ENCODE measurements around the gene DNAJC21. TPM values are rescaled to one million over a fixed set of nuclear protein-coding genes. Genes with fewer than 3 reads are reported as not detected.

DNAJC21 gene
- total and polyA plus RNA-seq, 9 of the 15 experiments (the other 6 are each of a cell fraction or from before 2014, with no cell fraction given), result 26.6 to 105 (median 70.7) TPM

DNA sequence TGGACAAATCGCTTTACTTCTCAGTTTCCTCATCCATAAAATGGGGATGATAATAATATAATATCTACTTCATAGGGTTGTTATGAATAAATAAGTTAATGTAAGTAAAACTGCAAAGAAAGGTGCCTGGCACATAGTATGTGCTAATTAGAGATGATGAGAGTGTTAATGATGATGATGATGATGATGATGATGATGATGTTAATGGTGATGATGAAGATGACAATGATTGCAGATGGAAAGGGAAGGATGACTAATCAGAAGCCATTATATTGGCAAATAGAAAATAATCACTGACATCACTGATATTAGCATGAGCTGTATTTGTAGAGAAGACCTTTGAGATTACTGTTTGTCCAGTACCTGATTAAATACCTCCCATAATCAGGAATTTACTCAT, 34.6 kb upstream of the DNAJC21 start:
- 90% methylated on average over 1 of the region's 1 CpG for WGBS (ENCODE audit: insufficient coverage, low coverage, missing lambda C conversion rate)
- H3K9me3 ChIP-seq (replicated peaks; ENCODE audit: control insufficient read depth, insufficient read depth, low read depth, low read length), result no peaks in the 10 kb centered on the region
- H3K79me2 ChIP-seq (ENCODE audit: control insufficient read depth, insufficient read depth, low read length), result no peaks in the 10 kb centered on the region
- no peak overlapping the region for H3K9ac ChIP-seq (ENCODE audit: insufficient read depth in 1 of 2, low read depth in 2 of 2, low read length in 2 of 2)
- ChIA-PET CTCF (ENCODE audit: low intra/inter-chr PET ratio) (no interaction called here), POLR2A (interaction anchor here (1.1 to 1.3 kb wide), 2 partner anchors 9 to 240 kb away, joined by 3 read pairs; no protein-coding TSS in a partner anchor)
- intact Hi-C loops (cut with micrococcal nuclease), result loop anchor here (5.0 kb wide), 3 partner anchors 62 to 108 kb away; no protein-coding TSS in a partner anchor
- H3K36me3 ChIP-seq (ENCODE audit: control insufficient read depth, insufficient read depth, low read length), result no peaks in the 10 kb centered on the region; the same call in 2 of the 3 replicates
- H3K9me1 ChIP-seq (ENCODE audit: control insufficient read depth, insufficient read depth, low read length), result no peaks in the 10 kb centered on the region
- no peak for FAIRE-seq
- no TSS peak for BruUV-seq (replicated peaks)
- no peaks in the 10 kb centered on the region for H4K20me1 ChIP-seq (replicated peaks; ENCODE audit: control insufficient read depth, insufficient read depth, low read length)
- ATAC-seq, result no peak
- H3K4me3 ChIP-seq, result no peak overlapping the region
- no peak overlapping the region for H3K4me2 ChIP-seq (ENCODE audit: insufficient read depth, low read length)
- DNase-seq (ENCODE audit: extremely low read depth in 1 of 4, low spot score in 3 of 4), result no peak
- H3K27me3 ChIP-seq (ENCODE audit: control insufficient read depth in 2 of 2, insufficient read depth in 2 of 2, low read length in 2 of 2), result no peaks in the 10 kb centered on the region
- in situ Hi-C loops (cut with MboI), result loop anchor here (5.0 to 10.0 kb wide), 2 partner anchors 377 to 410 kb away; no protein-coding TSS in a partner anchor
- H3K4me1 ChIP-seq (replicated peaks in 1 of 2; ENCODE audit: control insufficient read depth in 2 of 2, insufficient read depth in 2 of 2, low read length in 2 of 2), result peaks cover 6 to 16% of the 10 kb centered on the region in 2 experiments
- H2AFZ ChIP-seq (ENCODE audit: low read depth, low read length), result no peak overlapping the region
- no peak overlapping the region for H3K27ac ChIP-seq (ENCODE audit: extremely low read depth, low read depth, low read length)
- TF ChIP-seq ZNF507 (tag; conservative IDR thresholded peaks at IDR 0.05), result no peak
- peak; percentile 24; the same call in 1 of the 2 replicates for TF ChIP-seq BCOR (IDR thresholded peaks at IDR 0.05)
- TF ChIP-seq, protein P1, sequence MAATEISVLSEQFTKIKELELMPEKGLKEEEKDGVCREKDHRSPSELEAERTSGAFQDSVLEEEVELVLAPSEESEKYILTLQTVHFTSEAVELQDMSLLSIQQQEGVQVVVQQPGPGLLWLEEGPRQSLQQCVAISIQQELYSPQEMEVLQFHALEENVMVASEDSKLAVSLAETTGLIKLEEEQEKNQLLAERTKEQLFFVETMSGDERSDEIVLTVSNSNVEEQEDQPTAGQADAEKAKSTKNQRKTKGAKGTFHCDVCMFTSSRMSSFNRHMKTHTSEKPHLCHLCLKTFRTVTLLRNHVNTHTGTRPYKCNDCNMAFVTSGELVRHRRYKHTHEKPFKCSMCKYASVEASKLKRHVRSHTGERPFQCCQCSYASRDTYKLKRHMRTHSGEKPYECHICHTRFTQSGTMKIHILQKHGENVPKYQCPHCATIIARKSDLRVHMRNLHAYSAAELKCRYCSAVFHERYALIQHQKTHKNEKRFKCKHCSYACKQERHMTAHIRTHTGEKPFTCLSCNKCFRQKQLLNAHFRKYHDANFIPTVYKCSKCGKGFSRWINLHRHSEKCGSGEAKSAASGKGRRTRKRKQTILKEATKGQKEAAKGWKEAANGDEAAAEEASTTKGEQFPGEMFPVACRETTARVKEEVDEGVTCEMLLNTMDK (IDR thresholded peaks at IDR 0.05; ENCODE audit: borderline replicate concordance, insufficient read depth, low read depth, low read length, poor library complexity, severe bottlenecking), result no peak
- TF ChIP-seq ETV5 (CRISPR knock-in tag; IDR thresholded peaks at IDR 0.05; ENCODE audit: low read depth), result no peak
- TF ChIP-seq FOXP1 (CRISPR knock-in tag; IDR thresholded peaks at IDR 0.05), result no peak
- no peak for TF ChIP-seq ZNF282 (CRISPR knock-in tag; IDR thresholded peaks at IDR 0.05)
- TF ChIP-seq SMARCA5 (IDR thresholded peaks at IDR 0.05), result 0 out of 2 replicates have a peak, but pooled peaks have one; percentile 18
- TF ChIP-seq KDM1A (IDR thresholded peaks at IDR 0.05), result peak; percentile 12 to 22; a peak in 1 of 4 replicates
- no peak for TF ChIP-seq ATF7 (IDR thresholded peaks at IDR 0.05)
- no peak for TF ChIP-seq NR4A1 (CRISPR knock-in tag; IDR thresholded peaks at IDR 0.05)
- no peak for TF ChIP-seq NR4A1 (tag; IDR thresholded peaks at IDR 0.05)
- no peak for TF ChIP-seq RFX5 (IDR thresholded peaks at IDR 0.05; ENCODE audit: low read depth, low read length)
- no peak for TF ChIP-seq LARP7 (IDR thresholded peaks at IDR 0.05)
- no peak for TF ChIP-seq PHF20 (IDR thresholded peaks at IDR 0.05; ENCODE audit: partially characterized antibody)
- no peak for TF ChIP-seq ZKSCAN8 (CRISPR knock-in tag; IDR thresholded peaks at IDR 0.05)
- no peak for TF ChIP-seq E2F8 (IDR thresholded peaks at IDR 0.05; ENCODE audit: low read depth, partially characterized antibody)
- no peak for TF ChIP-seq RBM15 (IDR thresholded peaks at IDR 0.05; ENCODE audit: insufficient read depth, low read length)
- peak; percentile 30; the same call in 1 of the 2 replicates for TF ChIP-seq ATF3 (IDR thresholded peaks at IDR 0.05)
- no peak for TF ChIP-seq ATF3 (CRISPR knock-in tag; conservative IDR thresholded peaks at IDR 0.05)
- no peak for TF ChIP-seq EP400 (IDR thresholded peaks at IDR 0.05)
